MV-4-11 (cell line): Measurements from ENCODE around the gene GCC1.
"Not testable (repeated sequence)": the region's sequence is repeated elsewhere in the genome, so short reads cannot be mapped to it uniquely, and the experiment has no call there.

Experiments
- DNase-seq: peaks from one replicate; lab custom pipeline; 2025; lab: John Stamatoyannopoulos, UW

The GCC1 gene

DNA sequence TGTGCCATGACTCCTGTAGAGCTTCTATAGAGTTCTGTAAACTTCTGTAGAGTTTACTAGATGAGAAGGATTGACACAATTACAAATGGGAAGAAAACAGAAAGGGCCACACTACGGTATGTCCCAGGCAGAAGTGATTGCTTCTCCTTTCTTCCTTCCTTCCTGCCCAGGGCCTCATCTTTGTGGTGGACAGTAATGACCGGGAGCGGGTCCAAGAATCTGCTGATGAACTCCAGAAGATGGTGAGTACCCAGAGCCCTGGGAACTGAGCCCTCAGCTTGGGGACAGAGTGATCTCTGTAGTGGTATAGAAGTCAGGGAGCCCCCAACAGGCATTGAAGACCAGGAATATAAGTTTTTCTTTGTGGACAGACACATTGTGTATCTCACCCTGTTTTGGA is 4.5 kb upstream of the GCC1 start:
- peak; percentile 5 for DNase-seq

DNA sequence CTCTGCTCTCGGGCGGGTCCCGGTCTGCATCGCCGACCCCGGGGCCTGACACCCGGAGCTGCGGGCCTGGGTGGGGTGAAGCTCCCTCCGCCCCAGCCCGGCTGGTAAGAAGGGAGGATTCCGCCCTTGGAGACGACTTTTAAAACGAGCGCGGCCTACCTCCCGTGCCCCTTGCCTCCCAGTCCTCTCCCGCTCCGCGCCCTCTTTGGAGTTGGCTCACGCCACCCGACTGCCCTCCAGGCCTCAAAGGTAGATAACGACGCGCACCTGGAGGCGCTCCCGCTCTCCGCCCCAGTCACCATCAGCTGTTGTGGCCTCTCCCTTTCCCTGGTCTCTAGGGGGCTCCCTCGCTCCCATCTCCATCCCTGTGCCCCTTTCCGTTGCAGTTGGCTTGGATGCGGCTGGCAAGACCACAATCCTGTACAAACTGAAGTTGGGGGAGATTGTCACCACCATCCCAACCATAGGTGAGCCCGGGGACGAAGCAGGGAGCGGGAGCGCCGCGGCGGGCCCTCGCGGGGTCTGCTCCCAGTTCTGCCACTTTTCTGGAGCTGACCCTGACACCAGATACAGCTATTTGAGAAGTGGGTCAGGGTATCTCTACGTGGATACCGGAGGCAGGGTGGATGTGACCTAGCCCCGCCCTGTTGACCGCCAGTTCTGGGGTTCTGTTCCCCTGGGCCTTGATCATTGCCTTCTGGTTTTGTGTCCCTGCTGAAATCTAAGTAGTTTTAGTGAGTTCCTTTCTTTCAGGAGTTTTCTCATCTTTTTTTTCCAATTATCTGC is 3.5 kb upstream of the GCC1 start:
- DNase-seq: no peak

DNA sequence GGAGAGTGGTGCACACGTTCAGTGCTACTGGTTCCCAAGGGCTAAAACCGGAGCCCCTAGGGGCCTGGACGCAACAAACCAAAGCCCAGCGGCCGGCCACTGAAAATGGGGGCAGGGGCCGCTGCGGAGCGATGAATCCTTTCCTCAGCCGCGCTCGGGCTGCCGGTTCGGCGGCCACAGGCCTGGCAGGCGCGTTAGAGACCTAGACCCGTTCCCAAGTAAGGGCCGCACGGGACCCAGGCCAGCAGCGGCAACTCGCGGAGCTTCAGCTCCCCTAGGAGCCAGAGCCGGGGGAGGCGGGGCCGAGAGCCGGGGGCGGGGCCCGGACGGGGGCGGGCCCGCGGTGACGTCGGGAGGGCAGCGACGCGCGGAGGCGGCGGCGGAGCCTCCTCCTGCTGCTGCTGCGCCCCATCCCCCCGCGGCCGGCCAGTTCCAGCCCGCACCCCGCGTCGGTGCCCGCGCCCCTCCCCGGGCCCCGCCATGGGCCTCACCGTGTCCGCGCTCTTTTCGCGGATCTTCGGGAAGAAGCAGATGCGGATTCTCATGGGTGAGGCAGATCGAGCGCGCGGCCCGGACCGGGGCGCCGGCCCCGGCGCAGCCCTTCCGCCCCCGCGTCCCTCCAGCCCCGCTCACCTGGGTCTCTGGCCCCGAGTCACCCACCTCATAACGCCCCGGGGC is 2.8 kb upstream of the GCC1 start, which contains the start of gene ARF5:
Gene ARF5 (plus strand): TSS at position 393 of the 678 bp plus-strand sequence. CDS start 88 bp downstream, at position 481.
- peak; percentile 58 for DNase-seq

DNA sequence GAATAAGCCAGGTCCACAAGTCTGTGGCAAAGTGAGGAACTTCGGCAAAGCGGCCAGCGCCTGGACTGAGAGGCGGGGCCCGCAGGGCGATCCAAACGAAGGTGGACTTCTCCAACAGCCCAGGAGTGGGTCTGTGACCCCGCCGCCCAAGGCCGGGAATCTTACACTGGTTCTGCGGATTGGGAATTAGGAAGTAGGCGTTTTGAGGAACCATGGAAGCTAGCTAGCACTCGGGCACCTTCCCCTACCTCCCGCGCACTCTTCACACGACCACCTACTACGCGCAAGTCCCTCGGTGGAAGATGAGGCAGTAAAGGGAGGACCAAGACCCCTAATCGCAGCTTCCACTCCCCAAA is 2.2 kb upstream of the GCC1 start:
- no peak for DNase-seq

DNA sequence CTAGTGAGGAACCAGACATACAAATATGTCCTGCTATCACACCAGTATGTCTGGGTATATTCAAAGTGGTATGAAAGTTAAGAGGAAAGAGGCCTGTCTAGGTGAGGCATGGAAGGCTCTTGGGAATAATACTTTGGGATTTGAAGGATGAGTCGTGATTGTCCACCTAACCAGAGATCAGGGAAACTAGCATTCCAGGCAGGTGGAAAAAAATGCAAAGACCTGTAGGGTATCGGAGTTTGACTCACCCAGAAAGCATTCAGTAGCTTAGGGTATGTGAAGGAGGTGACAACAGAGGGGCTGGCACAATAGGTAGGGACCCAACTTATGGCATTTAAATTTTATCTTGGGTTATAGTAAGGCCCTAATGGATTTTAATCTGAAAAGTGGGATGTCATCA is 950 bp upstream of the GCC1 start:
- DNase-seq: no peak

DNA sequence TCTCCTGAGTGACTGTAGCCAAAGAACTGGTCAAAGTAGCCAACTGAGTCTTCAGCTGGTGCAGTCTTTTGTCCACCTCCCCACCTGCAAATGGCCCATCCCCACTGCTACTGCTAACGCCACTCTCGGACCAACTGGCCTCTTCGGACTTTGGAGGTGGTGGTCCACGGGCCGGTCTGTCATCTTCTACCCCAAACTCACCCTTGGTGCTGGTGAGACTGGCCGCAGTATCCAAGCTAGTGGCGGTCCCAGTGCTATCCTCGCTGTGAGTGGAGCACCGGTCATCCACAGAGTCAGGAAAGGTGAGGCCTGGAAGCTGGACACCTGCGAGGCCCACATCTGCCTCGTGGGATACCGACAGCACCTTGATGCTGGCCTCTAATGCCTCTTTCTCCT is 750 bp downstream of the GCC1 start:
- no peak for DNase-seq

DNA sequence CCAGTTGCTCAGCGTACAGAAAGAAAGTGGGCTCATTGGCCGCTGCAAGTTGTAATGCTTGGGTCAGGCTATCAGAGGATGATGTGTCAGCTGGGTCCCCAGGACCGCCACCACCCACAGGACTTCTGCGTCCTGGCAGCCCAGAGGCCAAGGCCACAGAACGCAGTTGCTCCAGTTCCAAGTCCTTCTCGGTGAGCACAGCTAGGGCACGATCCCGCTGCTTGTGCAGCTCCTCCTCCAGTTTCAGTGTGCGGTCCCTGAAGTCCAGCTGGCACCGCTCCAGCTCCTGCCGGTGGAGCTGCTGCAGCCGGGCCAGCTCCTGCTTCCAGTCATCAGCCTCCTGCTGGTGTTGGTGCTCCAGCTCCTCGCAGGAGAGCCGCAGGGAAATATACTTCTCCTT is 3.0 kb downstream of the GCC1 start:
- DNase-seq: no peak

DNA sequence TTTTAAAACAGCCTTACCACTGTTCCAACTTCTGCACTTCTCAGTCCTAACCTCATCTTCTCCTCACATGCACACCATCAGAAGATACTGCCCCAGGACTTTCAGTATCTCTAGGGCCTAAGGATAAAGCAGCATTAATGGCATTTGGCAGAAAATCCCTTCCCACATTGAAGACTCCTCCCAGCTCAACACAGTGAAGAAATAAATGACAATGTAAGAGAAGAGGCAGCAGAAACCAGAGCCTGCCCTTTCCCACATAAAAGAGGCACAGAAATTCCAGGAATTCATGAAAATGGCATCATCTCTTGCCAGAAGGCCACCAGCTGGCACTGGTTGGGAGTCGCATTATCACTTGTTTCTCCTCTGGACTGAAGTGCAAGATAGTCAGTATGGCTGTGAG is 3.7 kb downstream of the GCC1 start:
- no peak for DNase-seq

DNA sequence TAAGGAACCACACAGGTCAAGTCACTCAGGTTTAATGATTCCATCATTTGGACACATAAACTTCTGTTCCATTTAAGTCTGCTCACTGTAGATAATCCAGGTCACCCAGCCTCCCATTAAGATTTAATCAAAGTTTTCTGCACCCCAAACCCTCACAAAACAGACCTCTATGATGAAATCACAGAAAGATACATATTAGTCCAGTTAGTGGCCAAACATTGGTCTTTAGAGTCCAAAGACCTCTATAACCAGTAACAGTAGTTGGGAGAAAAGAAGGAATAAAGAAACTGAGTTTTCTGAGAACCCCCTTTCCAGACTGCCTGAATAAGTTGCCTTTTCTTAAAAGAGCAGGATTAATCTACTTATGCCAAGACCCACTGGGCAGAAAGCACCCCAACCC is 4.8 kb downstream of the GCC1 start:
- DNase-seq: no peak

DNA sequence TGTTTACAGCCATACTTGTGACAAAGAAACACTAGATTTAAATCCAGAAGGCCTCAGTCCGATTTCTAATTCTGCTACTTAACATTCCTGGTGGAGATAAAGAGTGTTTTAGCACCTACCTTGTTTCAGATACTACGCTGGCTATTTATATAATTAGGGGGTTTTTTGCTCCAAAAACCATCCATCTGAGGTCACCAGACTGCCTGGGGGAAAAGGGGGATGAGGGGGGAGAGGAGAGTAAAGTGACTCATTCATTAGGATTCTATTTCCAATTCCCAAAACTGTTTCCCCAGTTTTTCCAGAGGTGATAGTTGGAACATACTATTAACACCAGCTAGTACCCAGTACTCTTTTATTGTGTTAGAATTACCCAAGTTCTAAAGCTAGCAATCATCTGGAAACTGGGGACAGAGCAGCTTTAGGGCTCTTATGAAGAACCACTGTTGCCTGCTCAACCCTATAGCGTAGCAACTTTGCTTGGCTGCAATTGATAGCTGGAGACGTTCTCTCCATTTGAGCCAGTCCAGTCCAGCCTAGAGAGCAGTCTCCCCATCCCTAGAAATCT is 6.6 kb downstream of the GCC1 start:
- DNase-seq: no peak

DNA sequence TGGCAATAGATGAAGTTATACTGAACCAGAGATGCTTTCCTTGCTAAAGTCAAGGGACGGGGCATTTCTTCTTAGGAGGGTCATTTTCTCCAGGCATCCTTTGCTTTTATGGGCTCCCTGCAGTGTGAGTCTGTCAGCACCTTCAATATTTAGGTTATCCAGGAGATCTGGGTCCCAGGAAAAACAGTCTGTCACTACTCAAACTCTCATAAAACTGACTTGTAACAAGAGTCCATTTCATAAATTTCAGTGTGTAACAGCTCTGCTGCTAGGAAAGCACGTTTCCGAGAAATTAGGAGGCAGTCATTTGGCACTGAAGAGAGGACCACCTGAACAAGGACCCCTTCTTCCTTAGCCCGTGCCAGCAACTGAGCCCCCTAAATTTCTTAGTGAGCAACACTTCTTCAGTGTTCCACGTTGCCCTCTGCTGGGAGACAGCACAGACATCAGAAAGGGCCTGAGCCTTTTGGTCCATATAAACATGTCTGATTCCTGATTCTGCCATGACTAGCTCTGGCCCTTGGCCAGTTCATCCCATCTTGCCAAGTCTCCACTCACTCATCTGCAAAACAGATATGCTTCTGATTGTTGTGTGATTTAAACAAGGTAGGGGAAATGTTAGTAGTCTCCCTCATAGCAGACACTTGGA is 7.2 kb downstream of the GCC1 start:
- no peak for DNase-seq

DNA sequence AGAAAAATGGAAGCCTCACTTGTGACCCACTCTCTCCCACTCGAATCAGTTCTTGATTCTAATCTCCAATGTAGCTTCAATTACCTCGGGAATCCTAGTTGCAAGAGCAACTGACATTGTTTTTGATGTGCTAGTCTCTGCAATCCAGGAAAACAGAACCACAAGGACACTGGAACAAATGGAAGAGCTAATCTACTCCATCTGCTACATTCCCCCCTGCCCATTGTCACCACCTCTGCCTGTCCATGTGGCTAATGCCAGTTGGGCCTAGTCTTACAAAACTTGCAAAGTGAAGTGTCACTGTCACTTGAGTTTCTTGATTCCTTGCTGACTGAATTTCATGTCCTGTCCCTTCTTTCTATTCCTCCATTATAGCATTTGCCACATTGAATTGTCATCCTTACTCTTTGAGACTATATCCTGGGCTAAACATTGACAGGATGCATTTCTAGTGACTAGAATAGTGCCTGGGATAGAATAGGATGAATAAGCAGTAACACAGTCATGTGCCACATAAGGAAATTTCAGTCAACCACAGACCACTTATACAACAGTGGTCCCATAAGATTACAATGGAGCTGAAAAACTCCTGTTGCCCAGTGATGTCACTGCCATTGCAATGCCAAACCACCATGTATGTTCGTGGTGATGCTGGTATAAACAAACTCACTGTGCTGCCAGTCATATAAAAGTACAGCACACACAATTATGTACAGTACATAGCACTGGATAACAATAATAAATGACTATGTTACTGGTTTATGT is 13.5 kb downstream of the GCC1 start:
- DNase-seq: no peak

DNA sequence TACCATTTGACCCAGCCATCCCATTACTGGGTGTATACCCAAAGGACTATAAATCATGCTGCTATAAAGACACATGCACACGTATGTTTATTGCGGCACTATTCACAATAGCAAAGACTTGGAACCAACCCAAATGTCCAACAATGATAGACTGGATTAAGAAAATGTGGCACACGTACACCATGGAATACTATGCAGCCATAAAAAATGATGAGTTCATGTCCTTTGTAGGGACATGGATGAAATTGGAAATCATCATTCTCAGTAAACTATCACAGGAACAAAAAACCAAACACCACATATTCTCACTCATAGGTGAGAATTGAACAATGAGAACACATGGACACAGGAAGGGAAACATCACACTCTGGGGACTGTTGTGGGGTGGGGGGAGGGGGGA is 17.4 kb downstream of the GCC1 start:
- not testable (repeated sequence) for DNase-seq

DNA sequence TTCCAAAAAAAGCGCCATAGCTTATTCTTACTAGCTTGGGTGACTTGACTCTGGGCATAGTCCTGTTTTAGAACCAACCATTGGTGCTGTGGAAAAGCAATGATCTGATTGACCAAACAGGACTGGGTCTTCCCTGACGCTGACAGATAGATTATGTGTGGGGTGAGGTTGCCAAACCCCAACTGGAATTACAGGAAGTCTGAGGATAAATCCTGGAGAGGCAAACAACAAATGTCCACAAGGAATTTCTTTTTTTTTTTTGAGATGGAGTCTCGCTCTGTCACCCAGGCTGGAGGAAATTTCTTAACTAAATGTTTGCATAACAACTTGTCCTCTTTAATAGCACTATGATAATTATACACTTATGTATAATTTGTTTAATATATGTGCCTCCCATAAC is 19.2 kb downstream of the GCC1 start:
- DNase-seq: no peak

DNA sequence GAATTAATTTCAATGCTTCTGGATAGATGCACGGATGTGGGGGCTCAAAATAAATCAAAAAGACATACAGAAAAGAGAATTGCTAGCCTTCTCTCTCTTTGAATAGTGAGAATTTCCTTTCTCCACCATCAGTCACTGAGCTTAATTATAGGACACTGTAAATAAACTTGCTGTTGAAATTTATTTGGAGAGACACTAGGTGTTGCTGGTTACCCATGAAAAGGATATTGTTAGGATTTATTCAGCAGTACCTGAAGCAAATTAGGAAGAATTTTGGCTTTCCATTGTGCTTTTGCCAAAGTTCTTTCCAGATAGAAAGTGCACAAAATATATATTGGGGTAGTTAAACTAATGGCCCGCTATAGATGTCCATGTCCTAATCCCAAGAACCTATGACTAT is 27.6 kb downstream of the GCC1 start:
- no peak for DNase-seq

DNA sequence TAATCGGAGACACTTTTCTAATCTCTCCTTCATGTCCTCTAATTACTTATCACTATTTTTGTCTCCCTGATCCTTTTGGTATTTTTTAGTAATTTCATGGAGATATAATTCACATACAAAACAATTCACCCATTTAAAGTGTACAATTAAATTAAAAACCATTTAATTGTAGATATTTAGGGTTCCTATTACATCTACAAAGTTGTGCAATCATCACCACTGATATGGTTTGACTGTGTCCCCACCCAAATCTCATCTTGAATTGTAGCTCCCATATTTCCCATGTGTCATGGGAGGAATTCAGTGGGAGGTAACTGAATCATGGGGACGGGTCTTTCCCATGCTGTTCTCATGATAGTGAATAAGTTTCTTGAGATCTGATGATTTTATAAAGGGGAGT is 29.0 kb downstream of the GCC1 start:
- no peak for DNase-seq

DNA sequence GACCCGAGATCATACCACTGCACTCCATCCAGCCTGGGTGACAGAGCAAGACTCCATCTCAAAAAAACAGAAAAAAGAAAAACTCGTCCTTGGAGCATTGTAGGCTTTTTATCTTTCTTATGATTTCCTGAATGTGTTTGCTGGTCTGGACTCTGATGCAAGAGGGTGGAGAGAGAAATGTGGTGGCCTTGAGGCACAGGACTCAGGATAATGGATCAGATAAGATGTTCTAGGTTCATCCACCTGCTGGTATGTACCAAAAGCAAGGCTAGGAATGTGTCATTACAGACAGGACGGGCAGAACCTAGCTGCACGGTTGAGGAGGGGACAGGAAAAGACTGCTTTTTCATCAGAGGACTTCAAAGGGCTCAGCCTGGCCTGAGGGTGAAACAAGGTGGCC is 33.5 kb downstream of the GCC1 start:
- DNase-seq: no peak

DNA sequence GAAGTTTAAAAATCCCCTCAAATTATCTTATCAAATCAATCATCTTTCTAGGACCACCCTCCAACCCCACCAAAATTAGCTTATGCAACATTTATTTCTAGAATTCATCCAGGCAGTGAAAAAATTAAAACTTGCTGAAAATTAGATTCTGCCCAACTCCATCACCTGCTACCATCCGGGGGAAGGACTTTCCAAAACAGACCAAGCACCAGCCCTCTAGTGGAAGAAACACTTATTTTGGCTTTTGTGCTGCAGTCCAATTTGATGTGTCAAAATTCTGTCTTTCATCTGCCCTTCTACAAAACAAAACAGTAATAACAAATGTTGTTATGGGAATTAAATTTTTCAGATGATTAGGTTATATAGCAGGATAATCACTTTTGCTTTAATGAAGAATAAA is 35.1 kb downstream of the GCC1 start:
- DNase-seq: no peak

DNA sequence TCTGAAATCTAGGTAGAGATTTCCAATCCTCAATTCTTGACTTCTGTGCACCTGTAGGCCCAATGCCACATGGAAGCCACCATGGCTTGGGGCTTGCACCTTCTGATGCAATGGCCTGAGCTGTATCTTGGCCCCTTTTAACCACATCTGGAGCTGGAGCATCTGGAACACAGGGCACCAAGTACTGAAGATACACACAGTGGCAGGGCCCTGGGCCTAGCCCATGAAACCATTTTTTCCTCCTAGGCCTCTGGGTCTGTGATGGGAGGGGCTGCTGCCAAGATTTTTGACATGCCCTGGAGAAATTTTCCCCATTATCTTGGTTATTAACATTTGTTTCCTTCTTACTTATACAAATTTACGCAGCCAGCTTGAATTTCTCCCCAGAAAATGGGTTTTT is 39.1 kb downstream of the GCC1 start:
- no peak for DNase-seq

DNA sequence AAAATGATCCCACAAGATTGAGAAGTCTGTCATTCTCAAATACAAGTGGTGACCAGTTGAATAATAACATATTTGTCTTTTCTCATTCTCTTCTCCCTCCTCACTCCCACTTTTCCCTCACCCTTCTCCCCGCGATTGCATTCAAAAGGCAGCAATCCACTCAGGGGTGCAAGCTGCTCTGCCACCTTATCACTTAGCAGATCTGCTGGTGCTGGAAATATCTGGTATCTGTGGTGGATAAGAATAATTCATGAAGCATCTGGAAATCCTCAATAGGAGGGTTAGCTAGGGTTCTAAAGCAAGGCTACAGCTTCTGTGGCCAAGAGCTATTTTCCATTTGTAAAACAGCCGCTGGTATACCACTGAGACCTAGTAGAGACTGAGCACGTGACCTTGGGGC is 43.8 kb downstream of the GCC1 start:
- no peak for DNase-seq

DNA sequence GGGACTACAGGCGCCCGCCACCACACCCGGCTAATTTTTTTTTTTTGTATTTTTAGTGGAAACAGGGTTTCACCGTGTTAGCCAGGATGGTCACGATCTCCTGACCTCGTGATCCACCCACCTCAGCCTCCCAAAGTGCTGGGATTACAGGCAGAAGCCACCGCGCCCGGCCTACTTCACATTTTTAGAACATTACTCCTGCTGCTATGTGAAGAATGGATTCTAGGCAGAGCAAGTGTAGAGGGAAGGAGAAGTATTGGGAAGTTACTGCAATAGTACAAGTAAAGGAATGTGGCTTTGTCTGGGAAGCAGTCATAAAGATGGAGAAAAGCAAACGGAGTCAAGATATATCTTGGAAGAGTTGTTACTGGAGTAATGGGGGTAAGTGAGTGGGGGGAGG is 44.9 kb downstream of the GCC1 start:
- DNase-seq: not testable (repeated sequence)

DNA sequence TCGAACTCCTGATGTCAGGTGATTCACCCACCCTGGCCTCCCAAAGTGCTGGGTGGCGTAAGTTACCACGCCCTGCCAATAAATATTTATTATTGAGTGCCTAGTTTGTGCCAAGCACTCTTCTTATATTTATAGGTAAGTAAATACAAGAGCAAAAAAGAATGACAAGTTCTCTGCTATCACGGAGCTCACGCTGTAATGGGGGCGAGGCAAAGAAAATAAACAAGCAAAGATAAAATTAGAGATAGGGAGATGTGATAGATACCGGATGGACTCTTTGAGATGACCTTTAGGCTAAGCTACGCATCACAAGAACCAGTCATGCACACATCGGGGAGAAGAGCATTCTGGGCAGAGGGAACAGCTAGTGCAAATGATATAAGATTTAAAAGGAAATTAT is 46.3 kb downstream of the GCC1 start:
- no peak for DNase-seq
